Prostate gland (tissue), 2 donors: ENCODE results near the gene MTRFR.

Experiments
- POLR2A ChIP-seq: fragments of 450-650 bp; IDR thresholded peaks from one replicate; pipeline ENCODE4 v1.6.1; 2016; ENCODE audit warnings: antibody characterized with exemption, mild to moderate bottlenecking
- POLR2AphosphoS5 ChIP-seq: sonication (generic); formaldehyde crosslinking; IDR thresholded peaks from one replicate; pipeline ENCODE4 v1.6.1; 2017; ENCODE audit warnings: antibody characterized with exemption
- TF ChIP-seq, protein P1 (sequence below), 4 experiments: fragments of 200-600 bp in 2 of 4; fragments of 450-650 bp in 2 of 4; sonication (generic) in 2 of 4; IDR thresholded peaks; 1 replicate in 3 of 4; 2 replicates in 1 of 4; pipeline ENCODE4 v1.5.1; 2016 to 2019; ENCODE audit warnings: antibody characterized with exemption in 4 of 4, mild to moderate bottlenecking in 2 of 4, moderate library complexity in 2 of 4

- TF ChIP-seq, protein P1, sequence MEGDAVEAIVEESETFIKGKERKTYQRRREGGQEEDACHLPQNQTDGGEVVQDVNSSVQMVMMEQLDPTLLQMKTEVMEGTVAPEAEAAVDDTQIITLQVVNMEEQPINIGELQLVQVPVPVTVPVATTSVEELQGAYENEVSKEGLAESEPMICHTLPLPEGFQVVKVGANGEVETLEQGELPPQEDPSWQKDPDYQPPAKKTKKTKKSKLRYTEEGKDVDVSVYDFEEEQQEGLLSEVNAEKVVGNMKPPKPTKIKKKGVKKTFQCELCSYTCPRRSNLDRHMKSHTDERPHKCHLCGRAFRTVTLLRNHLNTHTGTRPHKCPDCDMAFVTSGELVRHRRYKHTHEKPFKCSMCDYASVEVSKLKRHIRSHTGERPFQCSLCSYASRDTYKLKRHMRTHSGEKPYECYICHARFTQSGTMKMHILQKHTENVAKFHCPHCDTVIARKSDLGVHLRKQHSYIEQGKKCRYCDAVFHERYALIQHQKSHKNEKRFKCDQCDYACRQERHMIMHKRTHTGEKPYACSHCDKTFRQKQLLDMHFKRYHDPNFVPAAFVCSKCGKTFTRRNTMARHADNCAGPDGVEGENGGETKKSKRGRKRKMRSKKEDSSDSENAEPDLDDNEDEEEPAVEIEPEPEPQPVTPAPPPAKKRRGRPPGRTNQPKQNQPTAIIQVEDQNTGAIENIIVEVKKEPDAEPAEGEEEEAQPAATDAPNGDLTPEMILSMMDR (IDR thresholded peaks at IDR 0.05): no peak
- TF ChIP-seq POLR2A (no peak), POLR2AphosphoS5 (no peak)
Measured at GRCh38 chr12:123223241-123223668, 10.0 kb upstream of the MTRFR start.
